ENCODE measurements around the gene RBFOX1.

GRCh38 chr16:7596308-7596707, 263.7 kb downstream of the RBFOX1 start:
- TF ChIP-seq POLR2A (IDR thresholded peaks at IDR 0.05) (no peak), CTCF (IDR thresholded peaks at IDR 0.05) (no peak)

Measured in lower leg skin (tissue), 3 donors.